Bronchial epithelial cell (primary cell): ENCODE measurements around the gene ZFYVE9. TPM values are rescaled to one million over a fixed set of nuclear protein-coding genes. Genes with fewer than 3 reads are reported as not detected.
A peak's percentile ranks its signal among the peaks of the same experiment; 100 is the strongest.

Source experiments
- DNase-seq: peaks from one replicate; pipeline ENCODE4 v3.0.0-alpha.2; 2010; ENCODE audit warnings: low read depth
- FAIRE-seq: peaks from 2 replicates; lab custom pipeline; 2011; peaks lifted over from hg19 to GRCh38; lab: Jason Lieb, UNC
- H3K27me3 ChIP-seq: 2 replicates; pipeline ENCODE4 v1.5.1; 2011; ENCODE audit warnings: low read length; ENCODE audit not compliant: control insufficient read depth, insufficient read depth
- H3K36me3 ChIP-seq: 2 replicates; pipeline ENCODE4 v1.5.1; 2011; ENCODE audit warnings: low read length; ENCODE audit not compliant: control insufficient read depth, insufficient read depth
- H3K4me3 ChIP-seq: 2 replicates; pipeline ENCODE4 v1.5.1; 2011; ENCODE audit warnings: mild to moderate bottlenecking, low read depth, low read length, control low read depth
- CTCF ChIP-seq: IDR thresholded peaks from 2 replicates; pipeline ENCODE4 v1.5.1; 2011; ENCODE audit warnings: mild to moderate bottlenecking, moderate library complexity, low read length, control low read depth, inconsistent platforms; ENCODE audit not compliant: insufficient read depth, severe bottlenecking
- total RNA-seq: library from RNA; depleted of rRNA; stranded (reverse); fragments of >200 nt; gene quantifications from 2 replicates; pipeline ENCODE4 v1.2.1, GENCODE V29; 2014

Gene ZFYVE9
- total RNA-seq, 1 donor from 2014 or later: 44.8 TPM

DNA sequence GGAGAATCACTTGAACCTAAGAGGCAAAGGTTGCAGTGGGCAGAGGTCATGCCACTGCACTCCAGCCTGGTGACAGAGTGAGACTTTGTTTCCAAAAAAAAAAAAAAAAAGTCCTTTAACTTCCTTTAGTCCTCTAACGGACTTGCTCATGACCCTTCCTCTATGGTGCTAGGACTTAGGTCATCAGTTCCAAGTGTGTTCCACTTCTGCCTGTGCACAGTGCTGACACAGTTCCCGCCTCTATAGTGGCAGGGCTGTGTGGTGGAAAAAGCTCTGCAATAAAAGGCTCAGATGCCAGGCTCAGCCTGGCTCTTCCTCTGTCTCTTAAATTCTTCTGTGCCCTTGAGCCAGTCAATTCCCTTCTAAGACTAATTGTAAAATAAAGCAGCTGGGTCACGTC lies 202.1 kb downstream of the ZFYVE9 start:
- FAIRE-seq (no peak), DNase-seq (no peak)
- no peak for TF ChIP-seq CTCF
- Histone ChIP-seq H3K4me3 (no peak overlapping the region), H3K36me3 (peaks cover 3% of the 10 kb centered on the region), H3K27me3 (no peaks in the 10 kb centered on the region)

GRCh38 chr1:52345252-52345651 lies 203.4 kb downstream of the ZFYVE9 start:
- no peak for DNase-seq

GRCh38 chr1:52346653-52347052 lies 204.8 kb downstream of the ZFYVE9 start:
- no peak for TF ChIP-seq CTCF
- H3K4me3 ChIP-seq: no peak overlapping the region
- H3K36me3 ChIP-seq: peaks cover 1% of the 10 kb centered on the region
- H3K27me3 ChIP-seq: no peaks in the 10 kb centered on the region
- DNase-seq (no peak), FAIRE-seq (no peak)

More at GRCh38 chr1:52345252-52345651, 203.4 kb downstream of the ZFYVE9 start:
- no peaks in the 10 kb centered on the region for H3K27me3 ChIP-seq
- TF ChIP-seq CTCF: no peak
- H3K4me3 ChIP-seq: no peak overlapping the region
- FAIRE-seq: no peak
- peaks cover 3% of the 10 kb centered on the region for H3K36me3 ChIP-seq

GRCh38 chr1:52348704-52349300 lies 206.9 kb downstream of the ZFYVE9 start:
- no peak overlapping the region for H3K4me3 ChIP-seq
- DNase-seq: no peak
- FAIRE-seq: no peak
- no peak for TF ChIP-seq CTCF
- no peaks in the 10 kb centered on the region for H3K27me3 ChIP-seq
- peaks cover 5% of the 10 kb centered on the region for H3K36me3 ChIP-seq

DNA sequence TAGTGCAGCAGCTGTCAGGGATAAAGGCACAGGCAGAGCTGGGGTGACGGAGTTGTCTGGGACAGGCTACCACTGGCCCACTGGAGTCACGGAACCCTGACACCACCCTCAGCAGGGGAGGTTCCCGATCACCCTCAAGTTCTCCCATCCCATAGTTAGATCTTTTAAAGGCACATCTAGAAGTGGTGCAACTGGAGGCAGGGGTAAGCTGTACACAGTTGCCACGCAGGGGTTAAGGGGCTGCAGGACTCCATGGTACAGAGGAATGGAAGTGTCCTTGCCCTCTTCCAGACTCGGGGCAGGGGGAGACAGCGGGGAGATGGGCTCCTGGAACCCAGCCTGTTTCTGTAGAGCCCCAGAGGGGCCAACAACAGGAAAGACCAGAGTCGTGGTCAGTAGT lies 210.8 kb downstream of the ZFYVE9 start:
- Histone ChIP-seq H3K4me3 (no peak overlapping the region), H3K27me3 (no peaks in the 10 kb centered on the region), H3K36me3 (peaks cover 30% of the 10 kb centered on the region)
- FAIRE-seq (no peak), DNase-seq (no peak)
- TF ChIP-seq CTCF: no peak

DNA sequence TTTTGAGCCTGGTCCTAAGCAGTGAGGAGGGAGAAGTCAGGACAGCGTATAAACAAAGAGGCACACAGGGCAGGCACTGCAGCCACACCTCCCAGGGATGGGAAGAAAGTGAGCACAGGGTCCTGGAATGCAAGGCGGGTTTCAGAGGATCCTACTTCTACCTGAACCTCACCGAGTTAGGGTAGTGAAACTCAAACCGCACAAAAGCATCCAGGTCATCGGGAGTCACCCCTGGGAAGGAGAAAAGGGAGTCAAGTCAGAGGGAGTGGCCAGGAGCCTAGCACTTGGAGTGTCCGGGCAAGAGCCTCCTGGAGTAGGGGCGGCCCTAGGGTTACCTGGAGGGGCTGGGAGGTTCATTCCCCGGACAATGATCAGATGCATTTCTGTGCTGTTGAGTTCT lies 213.5 kb downstream of the ZFYVE9 start:
- peaks cover 57% of the 10 kb centered on the region for H3K36me3 ChIP-seq
- no peak overlapping the region for H3K4me3 ChIP-seq
- no peaks in the 10 kb centered on the region for H3K27me3 ChIP-seq
- no peak for TF ChIP-seq CTCF
- no peak for DNase-seq
- FAIRE-seq: peak; percentile 47
